IgD-negative memory B cell (primary cell): ENCODE measurements around the gene ZNF575. TPM values are rescaled to one million over a fixed set of nuclear protein-coding genes. Genes with fewer than 3 reads are reported as not detected.

Experiments
- polyA plus RNA-seq: library from polyadenylated mRNA; unstranded; fragments of 300-500 nt; fragmentation: Illumina TruSeq; gene quantifications from one replicate; pipeline ENCODE4 v1.2.3, GENCODE V29; 2021

ZNF575 gene
- polyA plus RNA-seq, 1 donor from 2014 or later, result 2.9 TPM

Other genes starting within 250 kb of the ZNF575 start
- not detected for gene CD177, start 179.5 kb upstream of the ZNF575 start, polyA plus RNA-seq
- gene TEX101, start 118.3 kb upstream of the ZNF575 start, polyA plus RNA-seq, result not detected
- 0.25 TPM for gene LYPD3, start 67.6 kb upstream of the ZNF575 start, polyA plus RNA-seq
- gene PHLDB3, start 28.4 kb upstream of the ZNF575 start, polyA plus RNA-seq, result 6.8 TPM
- gene ETHE1, start 6.0 kb upstream of the ZNF575 start, polyA plus RNA-seq, result 25.2 TPM
- gene XRCC1, start 42.3 kb downstream of the ZNF575 start, polyA plus RNA-seq, result 23.6 TPM
- not detected for gene PINLYP, start 42.6 kb downstream of the ZNF575 start, polyA plus RNA-seq
- gene IRGQ, start 62.9 kb downstream of the ZNF575 start, polyA plus RNA-seq, result 1.0 TPM
- gene ZNF576, start 63.4 kb downstream of the ZNF575 start, polyA plus RNA-seq, result 9.9 TPM
- gene SRRM5, start 78.9 kb downstream of the ZNF575 start, polyA plus RNA-seq, result not detected
- 15.4 TPM for gene ZNF428, start 86.4 kb downstream of the ZNF575 start, polyA plus RNA-seq
- not detected for gene CADM4, start 106.7 kb downstream of the ZNF575 start, polyA plus RNA-seq
- gene PLAUR, start 137.0 kb downstream of the ZNF575 start, polyA plus RNA-seq, result 1.3 TPM
- not detected for gene IRGC, start 182.9 kb downstream of the ZNF575 start, polyA plus RNA-seq
- 15.6 TPM for gene SMG9, start 221.8 kb downstream of the ZNF575 start, polyA plus RNA-seq
- gene KCNN4, start 247.8 kb downstream of the ZNF575 start, polyA plus RNA-seq, result 87.9 TPM